ENCODE data around the gene AK8.
"Not testable (repeated sequence)": the region's sequence is repeated elsewhere in the genome, so short reads cannot be mapped to it uniquely, and the experiment has no call there.

Gene AK8

GRCh38 chr9:132773093-132773492 is 105.0 kb downstream of the AK8 start:
- DNase-seq (ENCODE audit: low read depth in 2 of 2) = no peak

- DNase-seq (ENCODE audit: low read depth in 2 of 2) = not testable (repeated sequence)
These were observed 106.3 kb downstream of the AK8 start for GRCh38 chr9:132771752-132772151.

GRCh38 chr9:132770770-132771310 is 107.2 kb downstream of the AK8 start:
- no peak for DNase-seq (ENCODE audit: low read depth in 2 of 2)

GRCh38 chr9:132769906-132770769 is 107.9 kb downstream of the AK8 start:
- peak in 1 of 2 experiments; percentile 12 for DNase-seq (ENCODE audit: low read depth in 2 of 2)

GRCh38 chr9:132768932-132769905 is 108.9 kb downstream of the AK8 start:
- peak; percentile 24 to 30 for DNase-seq (ENCODE audit: low read depth in 2 of 2)

GRCh38 chr9:132763574-132763973 is 114.5 kb downstream of the AK8 start:
- DNase-seq (ENCODE audit: low read depth in 2 of 2) = no peak

- DNase-seq (ENCODE audit: low read depth in 2 of 2) = no peak
These were observed 115.2 kb downstream of the AK8 start for GRCh38 chr9:132762896-132763295.

- DNase-seq (ENCODE audit: low read depth in 2 of 2) = no peak
These were observed 116.5 kb downstream of the AK8 start for GRCh38 chr9:132761602-132762001.

GRCh38 chr9:132760057-132760456 is 118.0 kb downstream of the AK8 start:
- no peak for DNase-seq (ENCODE audit: low read depth in 2 of 2)

GRCh38 chr9:132757016-132757415 is 121.1 kb downstream of the AK8 start:
- no peak for DNase-seq (ENCODE audit: low read depth in 2 of 2)

GRCh38 chr9:132756214-132756845 is 121.8 kb downstream of the AK8 start:
- no peak for DNase-seq (ENCODE audit: low read depth in 2 of 2)

- no peak for DNase-seq (ENCODE audit: low read depth in 2 of 2)
These were observed 123.0 kb downstream of the AK8 start for GRCh38 chr9:132755096-132755495.

GRCh38 chr9:132754236-132754635 is 123.8 kb downstream of the AK8 start:
- no peak for DNase-seq (ENCODE audit: low read depth in 2 of 2)

- DNase-seq (ENCODE audit: low read depth in 2 of 2) = no peak
These were observed 124.5 kb downstream of the AK8 start for GRCh38 chr9:132753593-132753880.

GRCh38 chr9:132752877-132753592 is 125.0 kb downstream of the AK8 start:
- DNase-seq (ENCODE audit: low read depth in 2 of 2) = no peak

GRCh38 chr9:132750668-132751067 is 127.4 kb downstream of the AK8 start:
- no peak for DNase-seq (ENCODE audit: low read depth in 2 of 2)

GRCh38 chr9:132749306-132749705 is 128.8 kb downstream of the AK8 start:
- no peak for DNase-seq (ENCODE audit: low read depth in 2 of 2)

- no peak for DNase-seq (ENCODE audit: low read depth in 2 of 2)
These were observed 129.6 kb downstream of the AK8 start for GRCh38 chr9:132748450-132748849.

GRCh38 chr9:132745756-132746709 is 132.1 kb downstream of the AK8 start:
- DNase-seq (ENCODE audit: low read depth in 2 of 2) = no peak

Data from fibroblast of skin of left biceps (primary cell).